GM12873 (cell line): ENCODE results near the gene OTULINL.

Experiments
- TF ChIP-seq, protein P1 (sequence below): IDR thresholded peaks from 2 replicates; pipeline ENCODE4 v1.5.1; 2012; ENCODE audit warnings: low read depth, mild to moderate bottlenecking, moderate library complexity, low read length, control low read depth; ENCODE audit not compliant: insufficient read depth; ENCODE audit errors: missing control alignments

The OTULINL gene

DNA sequence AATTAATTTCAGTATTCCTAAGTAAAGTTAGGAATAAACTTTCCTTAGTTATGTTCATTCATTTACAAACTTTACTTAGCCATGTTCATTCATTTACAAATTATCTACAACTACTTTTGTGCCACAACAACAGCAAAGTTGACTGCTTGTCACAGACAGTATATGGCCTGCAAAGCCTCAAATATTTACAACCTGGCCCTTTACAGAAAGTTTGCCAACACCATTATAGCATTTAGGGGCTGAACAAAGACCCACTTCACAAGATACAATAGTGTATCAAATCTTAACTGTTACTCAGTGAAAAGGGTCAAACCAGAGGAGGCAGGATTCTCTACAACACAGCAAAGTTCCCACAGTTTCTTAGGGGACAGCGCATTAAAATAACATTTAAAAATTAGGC, 9.7 kb upstream of the OTULINL start:
- TF ChIP-seq, protein P1, sequence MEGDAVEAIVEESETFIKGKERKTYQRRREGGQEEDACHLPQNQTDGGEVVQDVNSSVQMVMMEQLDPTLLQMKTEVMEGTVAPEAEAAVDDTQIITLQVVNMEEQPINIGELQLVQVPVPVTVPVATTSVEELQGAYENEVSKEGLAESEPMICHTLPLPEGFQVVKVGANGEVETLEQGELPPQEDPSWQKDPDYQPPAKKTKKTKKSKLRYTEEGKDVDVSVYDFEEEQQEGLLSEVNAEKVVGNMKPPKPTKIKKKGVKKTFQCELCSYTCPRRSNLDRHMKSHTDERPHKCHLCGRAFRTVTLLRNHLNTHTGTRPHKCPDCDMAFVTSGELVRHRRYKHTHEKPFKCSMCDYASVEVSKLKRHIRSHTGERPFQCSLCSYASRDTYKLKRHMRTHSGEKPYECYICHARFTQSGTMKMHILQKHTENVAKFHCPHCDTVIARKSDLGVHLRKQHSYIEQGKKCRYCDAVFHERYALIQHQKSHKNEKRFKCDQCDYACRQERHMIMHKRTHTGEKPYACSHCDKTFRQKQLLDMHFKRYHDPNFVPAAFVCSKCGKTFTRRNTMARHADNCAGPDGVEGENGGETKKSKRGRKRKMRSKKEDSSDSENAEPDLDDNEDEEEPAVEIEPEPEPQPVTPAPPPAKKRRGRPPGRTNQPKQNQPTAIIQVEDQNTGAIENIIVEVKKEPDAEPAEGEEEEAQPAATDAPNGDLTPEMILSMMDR: no peak

DNA sequence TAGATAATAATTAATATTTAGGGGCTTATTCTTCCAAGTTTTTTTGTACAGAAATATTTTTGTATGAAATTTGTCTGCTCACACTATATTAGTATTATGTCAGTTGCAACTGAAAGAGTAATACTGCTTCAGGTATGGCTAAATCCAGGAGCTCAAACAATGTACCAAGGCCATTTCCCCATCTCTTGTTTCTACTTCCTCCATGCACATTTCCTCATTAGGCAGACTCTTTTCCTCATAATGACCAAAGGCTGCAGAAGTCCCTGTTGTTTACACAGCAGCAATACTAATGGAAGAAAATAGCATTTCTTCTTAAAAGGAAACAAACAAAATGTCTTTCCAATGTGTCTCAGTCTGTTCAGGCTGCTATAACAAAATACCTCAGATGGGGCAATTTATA, 9.2 kb upstream of the OTULINL start:
- TF ChIP-seq, protein P1: no peak

DNA sequence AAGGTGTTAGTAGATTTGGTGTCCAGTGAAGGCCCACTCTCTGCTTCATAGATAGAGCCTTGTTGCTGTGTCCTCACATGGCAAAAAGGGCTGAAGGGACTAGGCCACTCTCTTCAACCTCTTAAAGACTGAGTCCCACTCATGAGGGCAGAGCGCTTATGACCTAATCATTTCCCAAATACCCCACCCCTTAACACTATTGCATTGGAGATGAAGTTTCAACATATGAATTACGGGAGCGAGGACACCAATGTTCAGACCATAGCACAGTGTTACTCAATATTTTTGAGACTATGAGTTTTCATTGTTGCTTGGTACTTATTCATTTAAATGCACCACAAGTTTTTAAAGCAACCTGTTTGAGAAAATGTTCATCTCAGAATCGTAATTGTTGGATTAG, 8.8 kb upstream of the OTULINL start:
- TF ChIP-seq, protein P1: no peak

DNA sequence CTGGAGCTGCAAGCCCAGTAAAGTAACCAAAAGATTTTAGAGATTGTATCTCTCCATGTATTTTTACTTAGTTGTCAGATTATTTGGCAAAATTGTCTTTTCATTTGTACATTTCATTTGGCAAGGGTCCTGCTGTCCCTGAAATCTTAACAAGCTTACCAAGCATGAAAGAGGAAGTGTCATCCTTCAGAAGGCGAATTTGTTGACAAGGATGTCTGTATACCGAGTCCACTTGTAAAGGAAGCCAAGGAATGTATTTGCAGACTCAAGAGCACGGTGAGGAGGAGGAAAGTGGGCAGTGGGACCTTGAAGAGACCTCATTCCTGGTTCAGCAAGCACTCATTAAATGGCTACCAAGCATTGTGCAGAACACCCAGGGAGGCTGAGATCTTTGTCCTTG, 7.5 kb upstream of the OTULINL start:
- TF ChIP-seq, protein P1: no peak

DNA sequence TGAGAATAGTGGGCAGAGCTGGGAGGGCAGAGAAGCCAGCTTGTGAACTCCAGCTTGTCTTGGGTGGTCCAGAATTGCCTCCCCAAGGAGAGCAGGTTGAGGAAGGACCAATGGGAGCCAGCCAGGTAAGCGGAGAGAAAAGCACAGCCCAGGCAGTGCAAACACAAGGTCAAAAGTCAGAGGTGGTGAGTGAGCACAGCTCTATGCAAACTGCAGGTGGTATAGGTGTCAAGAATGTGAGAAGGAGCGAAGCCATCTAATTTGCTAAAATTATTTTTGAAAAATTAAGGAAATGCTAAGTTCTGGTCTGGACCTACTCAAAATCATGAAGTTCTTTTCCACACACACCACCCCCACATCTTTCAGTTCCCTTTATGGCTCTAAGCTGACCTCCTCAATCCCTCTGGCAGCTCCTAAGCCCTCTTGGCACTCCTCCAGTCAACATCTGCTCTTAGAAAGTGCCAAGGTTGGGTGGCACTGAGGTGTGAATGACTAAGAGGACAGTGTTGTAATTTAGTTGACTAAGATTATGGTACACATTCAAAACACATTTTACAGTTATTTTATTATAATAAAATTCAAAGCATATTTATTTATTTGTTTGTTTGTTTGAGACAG, 6.6 kb upstream of the OTULINL start:
- TF ChIP-seq, protein P1: no peak

DNA sequence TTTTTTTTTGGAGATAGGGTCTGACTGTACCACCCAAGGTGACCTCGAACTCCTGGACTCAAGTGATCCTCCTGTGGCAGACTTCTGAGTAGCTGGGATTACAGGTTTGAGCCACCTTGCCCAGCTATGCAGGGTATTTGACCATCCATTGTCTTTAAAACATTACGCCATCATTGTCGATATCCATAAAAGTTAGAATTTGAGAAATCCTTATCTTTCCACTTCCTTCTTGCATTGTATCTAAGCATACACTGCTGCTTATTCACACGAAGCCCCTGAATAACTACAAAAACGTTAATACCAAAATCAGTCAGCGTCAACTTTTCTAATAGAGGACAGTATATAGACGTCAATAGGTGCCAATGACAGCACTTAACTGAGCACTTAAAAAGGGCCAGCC, 5.4 kb upstream of the OTULINL start:
- TF ChIP-seq, protein P1: no peak

DNA sequence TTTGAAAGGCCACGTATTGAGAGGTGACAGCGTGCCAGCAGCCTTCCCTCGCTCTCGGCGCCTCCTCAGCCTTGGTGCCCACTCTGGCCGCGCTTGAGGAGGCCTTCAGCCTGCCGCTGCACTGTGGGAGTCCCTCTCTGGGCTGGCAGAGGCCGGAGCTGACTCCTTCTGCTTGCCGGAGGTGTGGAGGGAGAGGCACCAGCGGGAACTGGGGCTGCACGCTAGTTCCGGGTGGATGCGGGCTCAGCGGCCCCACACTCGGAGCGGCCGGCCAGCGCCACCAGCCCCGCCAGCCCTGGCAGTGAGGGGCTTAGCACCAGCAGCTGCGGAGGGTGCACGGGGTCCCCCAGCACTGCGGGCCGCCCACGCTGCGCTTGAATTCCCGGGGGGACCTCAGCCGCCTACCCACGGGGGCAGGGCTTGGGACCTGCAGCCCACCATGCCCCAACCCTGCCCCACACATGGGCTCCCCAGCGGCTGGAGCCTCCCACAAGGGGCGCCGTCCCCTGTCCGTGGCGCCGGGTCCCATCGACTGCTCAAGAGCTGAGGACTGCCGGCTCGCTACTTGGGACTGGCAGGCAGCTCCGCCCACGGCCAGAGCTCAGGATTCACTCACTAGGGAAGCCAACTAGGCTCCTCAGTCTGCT, 4.4 kb upstream of the OTULINL start:
- TF ChIP-seq, protein P1: no peak
